OCI-LY1 (cell line): Measurements from ENCODE around the gene TIAM1.

Experiments used
- H2AFZ ChIP-seq: fragments of 200-600 bp; sonication (generic), shearing (Covaris generic); 2 replicates; pipeline ENCODE4 v1.6.0; 2014; ENCODE audit warnings: antibody characterized with exemption, mild to moderate bottlenecking, low read length
- H3F3A ChIP-seq: fragments of 200-600 bp; sonication (generic), shearing (Covaris generic); 2 replicates; pipeline ENCODE4 v1.6.0; 2014; ENCODE audit warnings: mild to moderate bottlenecking, antibody characterized with exemption, low read length, moderate library complexity; ENCODE audit not compliant: insufficient read depth
- H3K27ac ChIP-seq: fragments of 200-600 bp; sonication (generic); 2 replicates; pipeline ENCODE4 v1.5.1; 2014; ENCODE audit warnings: low read length, mixed run types, mild to moderate bottlenecking, low read depth; ENCODE audit not compliant: poor library complexity, severe bottlenecking
- H3K27me3 ChIP-seq: fragments of 200-600 bp; sonication (generic); 2 replicates; pipeline ENCODE4 v1.6.0; 2014; ENCODE audit warnings: antibody characterized with exemption, mild to moderate bottlenecking, low read length, moderate library complexity; ENCODE audit not compliant: insufficient read depth
- H3K36me3 ChIP-seq: fragments of 200-600 bp; sonication (generic); 2 replicates; pipeline ENCODE4 v1.6.1; 2014; ENCODE audit warnings: mild to moderate bottlenecking, antibody characterized with exemption, low read length, moderate library complexity, mixed read lengths; ENCODE audit not compliant: insufficient read depth
- H3K4me1 ChIP-seq: fragments of 200-600 bp; sonication (generic); 2 replicates; pipeline ENCODE4 v1.5.1; 2014; ENCODE audit warnings: mild to moderate bottlenecking, low read length, moderate library complexity; ENCODE audit not compliant: insufficient read depth, severe bottlenecking
- H3K4me2 ChIP-seq: fragments of 200-600 bp; sonication (generic), shearing (Covaris generic); 2 replicates; pipeline ENCODE4 v1.6.1; 2014; ENCODE audit warnings: low read length
- H3K4me3 ChIP-seq: fragments of 200-600 bp; sonication (generic); 2 replicates; pipeline ENCODE4 v1.5.1; 2014; ENCODE audit warnings: low read length, low read depth, mild to moderate bottlenecking, mixed read lengths; ENCODE audit not compliant: poor library complexity, severe bottlenecking
- H3K79me2 ChIP-seq: fragments of 200-600 bp; shearing (Covaris generic); 2 replicates; pipeline ENCODE4 v1.6.1; 2016; ENCODE audit warnings: mixed run types, low read length, mixed read lengths; ENCODE audit not compliant: insufficient read depth
- H3K9ac ChIP-seq: fragments of 200-600 bp; sonication (generic), shearing (Covaris generic); 2 replicates; pipeline ENCODE4 v1.6.1; 2014; ENCODE audit warnings: mild to moderate bottlenecking, low read length, mixed read lengths
- H3K9me2 ChIP-seq: fragments of 200-600 bp; sonication (generic), shearing (Covaris generic); 2 replicates; pipeline ENCODE4 v1.6.1; 2014; ENCODE audit warnings: low read depth, mild to moderate bottlenecking, low read length, mixed read lengths
- H3K9me3 ChIP-seq: fragments of 200-600 bp; shearing (Covaris generic); 2 replicates; pipeline ENCODE4 v1.6.1; 2014; ENCODE audit warnings: low read length, mixed read lengths
- H4K20me1 ChIP-seq: fragments of 200-600 bp; sonication (generic), shearing (Covaris generic); 2 replicates; pipeline ENCODE4 v1.6.0; 2016; ENCODE audit warnings: mild to moderate bottlenecking, low read length; ENCODE audit not compliant: insufficient read depth
- CTCF ChIP-seq: fragments of 200-600 bp; sonication (generic), shearing (Covaris generic); IDR thresholded peaks from 2 replicates; pipeline ENCODE4 v1.5.1; 2017; ENCODE audit warnings: mild to moderate bottlenecking, antibody characterized with exemption, low read length, moderate library complexity, mixed read lengths
- EZH2 ChIP-seq: fragments of 200-600 bp; sonication (generic), shearing (Covaris generic); IDR thresholded peaks from 2 replicates; pipeline ENCODE4 v1.8.0; 2017; ENCODE audit warnings: borderline replicate concordance, mixed run types, mild to moderate bottlenecking, antibody characterized with exemption, low read length, moderate library complexity, mixed read lengths

The TIAM1 gene

GRCh38 chr21:31356440-31356839, 12.4 kb upstream of the TIAM1 start:
- Histone ChIP-seq H3K9me3 (no peaks in the 10 kb centered on the region), H2AFZ (no peak overlapping the region), H3K27ac (no peak overlapping the region), H3K79me2 (no peaks in the 10 kb centered on the region), H3K4me2 (no peak overlapping the region), H3K36me3 (no peaks in the 10 kb centered on the region), H3F3A (no peaks in the 10 kb centered on the region), H3K4me1 (no peaks in the 10 kb centered on the region), H4K20me1 (no peaks in the 10 kb centered on the region), H3K27me3 (no peaks in the 10 kb centered on the region), H3K4me3 (no peak overlapping the region), H3K9me2 (no peaks in the 10 kb centered on the region), H3K9ac (no peak overlapping the region)
- TF ChIP-seq CTCF (no peak), EZH2 (no peak)

GRCh38 chr21:31354604-31355443, 10.8 kb upstream of the TIAM1 start:
- no peak overlapping the region for H2AFZ ChIP-seq
- H3F3A ChIP-seq = no peaks in the 10 kb centered on the region
- no peak for TF ChIP-seq EZH2
- TF ChIP-seq CTCF = no peak
- H3K9me3 ChIP-seq = no peaks in the 10 kb centered on the region
- H3K9me2 ChIP-seq = no peaks in the 10 kb centered on the region
- no peak overlapping the region for H3K4me3 ChIP-seq
- H3K27ac ChIP-seq = no peak overlapping the region
- no peaks in the 10 kb centered on the region for H4K20me1 ChIP-seq
- no peaks in the 10 kb centered on the region for H3K4me1 ChIP-seq
- H3K79me2 ChIP-seq = no peaks in the 10 kb centered on the region
- H3K27me3 ChIP-seq = no peaks in the 10 kb centered on the region
- H3K36me3 ChIP-seq = no peaks in the 10 kb centered on the region
- H3K9ac ChIP-seq = no peak overlapping the region
- no peak overlapping the region for H3K4me2 ChIP-seq

- H3K27me3 ChIP-seq = no peaks in the 10 kb centered on the region
- H3K9me3 ChIP-seq = no peaks in the 10 kb centered on the region
- H4K20me1 ChIP-seq = no peaks in the 10 kb centered on the region
- H3K36me3 ChIP-seq = no peaks in the 10 kb centered on the region
- TF ChIP-seq EZH2 (no peak), CTCF (no peak)
- H2AFZ ChIP-seq = no peak overlapping the region
- no peak overlapping the region for H3K9ac ChIP-seq
- H3K4me3 ChIP-seq = no peak overlapping the region
- no peaks in the 10 kb centered on the region for H3K79me2 ChIP-seq
- no peaks in the 10 kb centered on the region for H3K9me2 ChIP-seq
- no peak overlapping the region for H3K4me2 ChIP-seq
- H3F3A ChIP-seq = no peaks in the 10 kb centered on the region
- no peak overlapping the region for H3K27ac ChIP-seq
- no peaks in the 10 kb centered on the region for H3K4me1 ChIP-seq
These were observed 10.1 kb upstream of the TIAM1 start for GRCh38 chr21:31354122-31354521.
